ENCODE results near the gene CDC6.

DNA sequence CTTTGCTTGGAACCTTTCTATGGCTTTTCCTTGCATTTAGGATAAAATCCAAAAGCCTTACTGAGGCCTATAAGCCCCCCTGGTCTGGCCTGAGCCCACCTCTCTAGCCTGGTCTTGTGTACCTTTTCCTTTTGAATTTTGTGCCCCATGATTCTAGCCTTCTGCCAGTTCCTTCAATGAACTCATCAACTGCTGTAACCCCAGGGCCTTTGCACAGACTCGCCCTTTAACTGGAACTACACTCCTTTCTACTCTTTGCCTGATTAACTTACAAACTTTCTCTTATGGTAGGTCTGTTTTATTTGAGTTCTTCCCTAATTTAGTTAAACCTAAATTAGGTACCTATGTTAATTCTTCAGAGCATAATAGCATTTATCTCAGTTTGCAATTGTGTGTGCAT lies 52.6 kb downstream of the CDC6 start:
- no peak for TF ChIP-seq CTCF (conservative IDR thresholded peaks at IDR 0.05)
- TF ChIP-seq ZFX (IDR thresholded peaks at IDR 0.05) = no peak
